Measurements from ENCODE around the gene CARNS1. TPM values are rescaled to one million over a fixed set of nuclear protein-coding genes. Genes with fewer than 3 reads are reported as not detected.

Gene CARNS1
- total and polyA plus RNA-seq, 9 of the 15 experiments (the other 6 are each of a cell fraction or from before 2014, with no cell fraction given): 0.01 to 0.18 (median 0.06) TPM; not detected in 3

DNA sequence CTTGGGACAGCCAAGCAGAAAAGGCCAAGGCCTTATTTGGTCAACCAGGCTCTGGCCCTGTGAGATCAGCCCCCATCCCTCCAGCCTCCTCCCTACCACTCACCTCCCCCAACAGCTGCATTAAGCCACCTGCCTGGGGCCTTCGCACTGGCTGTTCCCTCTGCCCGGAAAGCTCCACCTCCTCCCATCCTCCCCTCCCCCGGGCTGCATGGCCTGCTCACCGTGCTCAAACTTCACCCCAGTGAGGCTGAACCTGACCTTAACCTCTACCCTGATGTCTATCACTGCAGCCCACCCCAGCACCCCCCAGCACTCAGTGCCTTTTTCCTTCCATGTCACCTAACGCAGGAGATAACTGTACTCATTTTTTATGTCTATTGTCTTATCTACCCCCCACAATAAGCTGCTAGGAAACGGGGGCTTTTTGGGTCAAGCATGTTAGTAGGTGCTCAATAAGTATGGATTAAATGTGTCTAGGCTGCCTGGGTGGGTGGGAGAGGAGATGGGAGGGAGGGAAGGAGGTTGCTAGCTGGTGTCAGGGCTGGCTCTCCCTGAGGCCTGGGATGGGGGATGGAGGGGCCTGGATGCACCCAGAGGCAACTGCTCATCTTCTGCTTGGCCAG, 21.1 kb downstream of the CARNS1 start (continued):
- TF ChIP-seq ARID3B (CRISPR knock-in tag; IDR thresholded peaks at IDR 0.05; ENCODE audit: borderline replicate concordance) (no peak), ZNF592 (IDR thresholded peaks at IDR 0.05) (0 out of 2 replicates have a peak, but pooled peaks have one; percentile 32), ZNF140 (CRISPR knock-in tag; IDR thresholded peaks at IDR 0.05) (no peak), RUNX1 (IDR thresholded peaks at IDR 0.05; ENCODE audit: low read depth) (no peak), ZNF436 (CRISPR knock-in tag; IDR thresholded peaks at IDR 0.05) (no peak), ZKSCAN8 (CRISPR knock-in tag; IDR thresholded peaks at IDR 0.05) (no peak), ZNF507 (tag; conservative IDR thresholded peaks at IDR 0.05) (no peak), ID3 (CRISPR knock-in tag; IDR thresholded peaks at IDR 0.05) (no peak), ID3 (tag; IDR thresholded peaks at IDR 0.05) (no peak), RAD51 (IDR thresholded peaks at IDR 0.05; ENCODE audit: borderline replicate concordance, low read depth) (no peak), KDM2B (CRISPR knock-in tag; IDR thresholded peaks at IDR 0.05) (no peak), CHD4 (IDR thresholded peaks at IDR 0.05; ENCODE audit: insufficient read depth, insufficient replicate concordance, low read depth, low read length, poor library complexity, severe bottlenecking) (no peak), TRIM24 (IDR thresholded peaks at IDR 0.05) (peak; percentile 53 to 66; a peak in 3 of 4 replicates), BRCA1 (IDR thresholded peaks at IDR 0.05) (no peak), BRCA1 (CRISPR knock-in tag; IDR thresholded peaks at IDR 0.05) (no peak), STAG1 (CRISPR knock-in tag; IDR thresholded peaks at IDR 0.05; ENCODE audit: borderline replicate concordance) (no peak), MAZ (CRISPR knock-in tag; conservative IDR thresholded peaks at IDR 0.05 in 1 of 2, IDR thresholded peaks at IDR 0.05 in 1 of 2) (peak; percentile 28 to 51; a peak in 1 of 4 replicates), ZNF57 (CRISPR knock-in tag; IDR thresholded peaks at IDR 0.05) (no peak), ZNF133 (CRISPR knock-in tag; IDR thresholded peaks at IDR 0.05) (no peak), BCOR (IDR thresholded peaks at IDR 0.05) (0 out of 2 replicates have a peak, but pooled peaks have one; percentile 22), GABPB2 (CRISPR knock-in tag; conservative IDR thresholded peaks at IDR 0.05) (no peak), MBD2 (IDR thresholded peaks at IDR 0.05; ENCODE audit: borderline replicate concordance, low read depth) (no peak; the same call in 1 of the 2 replicates), HLTF (IDR thresholded peaks at IDR 0.05) (peak; percentile 97), PPARD (CRISPR knock-in tag; IDR thresholded peaks at IDR 0.05) (no peak)

All from K562 (cell line).